Astrocyte of the cerebellum (primary cell): ENCODE data around the gene OBP2A.

Experiments
- DNase-seq: peaks from one replicate; pipeline ENCODE4 v3.0.0-alpha.2; 2011; ENCODE audit warnings: low read depth
- H3K4me3 ChIP-seq: 2 replicates; pipeline ENCODE4 v1.5.1; 2011; ENCODE audit warnings: mild to moderate bottlenecking, low read depth, low read length, moderate library complexity
- CTCF ChIP-seq: IDR thresholded peaks from 2 replicates; pipeline ENCODE4 v1.5.1; 2012; ENCODE audit warnings: low read length, low read depth, moderate library complexity, mild to moderate bottlenecking; ENCODE audit errors: missing control alignments
- in situ Hi-C: cut with HindIII; loops from 2 replicates; pipeline ENCODE4 v1.10.0; 2017; ENCODE audit warnings: low sequenced_read_pairs

OBP2A gene

GRCh38 chr9:135552021-135552697 is 6.2 kb downstream of the OBP2A start:
- TF ChIP-seq CTCF = no peak
- H3K4me3 ChIP-seq = no peak overlapping the region
- no peak for DNase-seq
- in situ Hi-C loops = no loop called here

DNA sequence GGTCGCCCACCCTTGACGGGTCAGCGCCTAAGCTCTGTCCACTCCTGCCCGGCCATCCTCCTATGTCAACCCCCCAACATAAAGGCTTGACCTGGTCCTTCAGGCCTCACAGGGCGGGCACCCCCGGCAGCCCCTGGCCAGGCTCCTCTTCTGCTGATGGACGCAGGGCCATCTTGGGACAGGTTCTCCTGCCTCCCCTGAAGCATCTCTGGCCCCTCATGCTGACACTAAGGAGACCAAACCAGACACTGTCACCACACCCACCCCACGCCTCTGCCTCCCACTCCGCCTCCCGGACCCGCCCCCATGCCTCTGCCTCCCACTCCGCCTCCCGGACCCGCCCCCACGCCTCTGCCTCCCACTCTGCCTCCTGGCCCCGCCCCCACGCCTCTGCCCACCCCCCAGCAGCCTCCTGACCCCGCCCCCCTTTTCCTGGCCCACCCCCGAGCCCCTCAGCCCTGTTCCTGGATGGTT is 6.8 kb downstream of the OBP2A start:
- TF ChIP-seq CTCF = no peak
- in situ Hi-C loops = no loop called here
- no peak for DNase-seq
- no peak overlapping the region for H3K4me3 ChIP-seq

- H3K4me3 ChIP-seq = no peak overlapping the region
- in situ Hi-C loops = no loop called here
- DNase-seq = no peak
- TF ChIP-seq CTCF = no peak
These were observed 8.8 kb downstream of the OBP2A start for GRCh38 chr9:135554718-135555117.

- no peak for TF ChIP-seq CTCF
- in situ Hi-C loops = no loop called here
- no peak for DNase-seq
- no peak overlapping the region for H3K4me3 ChIP-seq
These were observed 9.3 kb downstream of the OBP2A start for GRCh38 chr9:135555203-135555602.

- in situ Hi-C loops = no loop called here
- DNase-seq = no peak
- no peak for TF ChIP-seq CTCF
- no peak overlapping the region for H3K4me3 ChIP-seq
These were observed 10.0 kb downstream of the OBP2A start for GRCh38 chr9:135555910-135556309.

- in situ Hi-C loops = no loop called here
- no peak for DNase-seq
- TF ChIP-seq CTCF = no peak
- no peak overlapping the region for H3K4me3 ChIP-seq
These were observed 13.7 kb downstream of the OBP2A start for GRCh38 chr9:135559606-135560005.
